Keratinocyte (primary cell): ENCODE data around the gene SPSB2. TPM values are rescaled to one million over a fixed set of nuclear protein-coding genes. Genes with fewer than 3 reads are reported as not detected.

ENCODE experiments used
- DNase-seq: peaks from one replicate; pipeline ENCODE4 v3.0.0-alpha.2; 2011; ENCODE audit warnings: low read depth, missing footprints, low spot score
- FAIRE-seq: peaks from 2 replicates; lab custom pipeline; 2011; peaks lifted over from hg19 to GRCh38; lab: Jason Lieb, UNC
- H2AFZ ChIP-seq: 2 replicates; pipeline ENCODE4 v1.6.0; 2012; ENCODE audit warnings: low read length, control low read depth, inconsistent platforms; ENCODE audit not compliant: control insufficient read depth
- H3K27ac ChIP-seq: 2 replicates; pipeline ENCODE4 v1.5.1; 2011; ENCODE audit warnings: low read length; ENCODE audit not compliant: control insufficient read depth, insufficient read depth
- H3K27me3 ChIP-seq: 3 replicates; pipeline ENCODE4 v1.6.0; 2011; ENCODE audit warnings: low read length; ENCODE audit not compliant: control insufficient read depth, insufficient read depth; ENCODE audit errors: extremely low read depth
- H3K36me3 ChIP-seq, 2 experiments: 2 replicates in 1 of 2; 3 replicates in 1 of 2; pipeline ENCODE4 v1.5.1; 2011; ENCODE audit warnings: low read length in 2 of 2, mild to moderate bottlenecking in 1 of 2; ENCODE audit not compliant: control insufficient read depth in 2 of 2, insufficient read depth in 2 of 2; ENCODE audit errors: extremely low read depth in 1 of 2
- H3K4me1 ChIP-seq: 3 replicates; pipeline ENCODE4 v1.5.1; 2011; ENCODE audit warnings: low read length; ENCODE audit not compliant: control insufficient read depth, insufficient read depth; ENCODE audit errors: extremely low read depth
- H3K4me2 ChIP-seq: 3 replicates; pipeline ENCODE4 v1.6.0; 2011; ENCODE audit warnings: low read depth, low read length; ENCODE audit not compliant: control insufficient read depth, insufficient read depth; ENCODE audit errors: extremely low read depth
- H3K4me3 ChIP-seq, 3 experiments: fragments of 200-600 bp in 1 of 3; sonication (generic) in 1 of 3; 2 replicates in 2 of 3; 3 replicates in 1 of 3; pipeline ENCODE4 v1.5.1; 2011 to 2016; ENCODE audit warnings: low read length in 3 of 3, mild to moderate bottlenecking in 3 of 3, control low read depth in 2 of 3, inconsistent platforms in 1 of 3, low read depth in 1 of 3, mixed read lengths in 1 of 3, mixed run types in 1 of 3, moderate library complexity in 1 of 3; ENCODE audit not compliant: control insufficient read depth in 2 of 3, insufficient read depth in 2 of 3; ENCODE audit errors: extremely low read depth in 1 of 3
- H3K79me2 ChIP-seq: 2 replicates; pipeline ENCODE4 v1.6.0; 2012; ENCODE audit warnings: low read length; ENCODE audit not compliant: control insufficient read depth, insufficient read depth
- H3K9ac ChIP-seq: 3 replicates; pipeline ENCODE4 v1.6.0; 2011; ENCODE audit warnings: low read length; ENCODE audit not compliant: control insufficient read depth, insufficient read depth; ENCODE audit errors: extremely low read depth
- H3K9me1 ChIP-seq: 3 replicates; pipeline ENCODE4 v1.6.0; 2011; ENCODE audit warnings: low read length; ENCODE audit not compliant: control insufficient read depth, insufficient read depth; ENCODE audit errors: extremely low read depth
- H3K9me3 ChIP-seq: 2 replicates; pipeline ENCODE4 v1.5.1; 2012; ENCODE audit warnings: low read depth, low read length; ENCODE audit not compliant: control insufficient read depth
- H4K20me1 ChIP-seq: 3 replicates; pipeline ENCODE4 v1.6.0; 2011; ENCODE audit warnings: low read length; ENCODE audit not compliant: control insufficient read depth, insufficient read depth; ENCODE audit errors: extremely low read depth
- CTCF ChIP-seq, 3 experiments: IDR thresholded peaks in 1 of 3; conservative IDR thresholded peaks in 1 of 3; optimal IDR thresholded peaks in 1 of 3; 2 replicates in 2 of 3; 3 replicates in 1 of 3; pipeline versions ENCODE3 to v1.5.1; 2011; ENCODE audit warnings: low read length in 3 of 3, mild to moderate bottlenecking in 3 of 3, moderate library complexity in 2 of 3, control low read depth in 1 of 3, inconsistent platforms in 1 of 3; ENCODE audit not compliant: insufficient read depth in 2 of 3; ENCODE audit errors: extremely low read depth in 1 of 3
- EZH2 ChIP-seq: IDR thresholded peaks from one replicate; pipeline ENCODE4 v1.6.1; 2012; ENCODE audit warnings: inconsistent platforms, mild to moderate bottlenecking, low read length, moderate library complexity
- dilution Hi-C: fragments of 300-500 bp; cut with MboI; formaldehyde crosslinking; loops from one replicate; pipeline ENCODE4 v1.7.0; 2020; ENCODE audit warnings: low sequenced_read_pairs; ENCODE audit not compliant: extremely low pct_ligation_motif_present
- polyA plus RNA-seq, 5 experiments: library from polyadenylated mRNA; depleted of rRNA in 3 of 5; stranded (reverse) in 3 of 5; stranded (forward) in 1 of 5; unstranded in 1 of 5; fragments of >200 nt; gene quantifications; 1 replicate in 1 of 5; 2 replicates in 3 of 5; 3 replicates in 1 of 5; pipeline versions ENCODE4 v1.2.1 to v1.2.3, GENCODE V29; 2011 to 2012; ENCODE audit warnings: missing spikeins in 2 of 5, low read depth in 1 of 5, low replicate concordance in 1 of 5

The SPSB2 gene
- polyA plus RNA-seq, 1 donor (not counting 4 experiments of a cell fraction or from before 2014, with no cell fraction given) = 4.9 TPM

DNA sequence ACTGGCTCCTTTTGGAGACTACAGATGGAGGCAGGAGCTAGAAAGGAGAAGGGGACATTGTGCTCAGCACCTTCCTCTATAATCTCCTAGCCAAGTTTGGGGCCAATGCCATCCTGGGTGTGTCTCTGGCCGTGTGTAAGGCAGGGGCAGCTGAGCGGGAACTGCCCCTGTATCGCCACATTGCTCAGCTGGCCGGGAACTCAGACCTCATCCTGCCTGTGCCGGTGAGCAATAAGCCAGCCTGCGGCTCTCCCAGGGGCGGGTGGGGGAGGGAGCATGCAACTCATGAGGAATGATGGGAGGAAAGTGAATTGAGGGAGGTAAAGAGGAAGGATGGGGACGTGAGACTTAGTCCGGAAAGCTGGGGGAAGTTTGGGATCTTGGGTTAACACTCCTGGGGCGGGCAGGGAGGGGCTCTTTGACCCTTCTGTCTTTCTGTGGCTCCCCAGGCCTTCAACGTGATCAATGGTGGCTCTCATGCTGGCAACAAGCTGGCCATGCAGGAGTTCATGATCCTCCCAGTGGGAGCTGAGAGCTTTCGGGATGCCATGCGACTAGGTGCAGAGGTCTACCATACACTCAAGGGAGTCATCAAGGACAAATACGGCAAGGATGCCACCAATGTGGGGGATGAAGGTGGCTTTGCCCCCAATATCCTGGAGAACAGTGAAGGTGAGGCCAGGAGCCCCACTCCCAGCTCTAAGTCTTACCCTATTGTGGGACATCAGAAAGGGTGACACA lies 44.6 kb upstream of the SPSB2 start:
- Histone ChIP-seq H3K4me1 (peaks cover 9% of the 10 kb centered on the region), H3K79me2 (no peaks in the 10 kb centered on the region), H3K4me3 (no peak overlapping the region), H3K27ac (no peak overlapping the region), H3K36me3 (no peaks in the 10 kb centered on the region), H4K20me1 (no peaks in the 10 kb centered on the region), H3K4me2 (no peak overlapping the region), H2AFZ (no peak overlapping the region), H3K9me1 (peaks cover 2% of the 10 kb centered on the region), H3K9ac (no peak overlapping the region), H3K27me3 (peaks cover 16% of the 10 kb centered on the region), H3K9me3 (no peaks in the 10 kb centered on the region)
- DNase-seq (no peak), FAIRE-seq (no peak)
- dilution Hi-C loops = no loop called here
- TF ChIP-seq EZH2 = no peak
- no peak for TF ChIP-seq CTCF (optimal IDR thresholded peaks at IDR 0.05 in 1 of 3, IDR thresholded peaks at IDR 0.05 in 1 of 3, conservative IDR thresholded peaks at IDR 0.05 in 1 of 3; ENCODE audit: extremely low read depth in 1 of 3, insufficient read depth in 2 of 3, low read length in 3 of 3)

- Histone ChIP-seq H3K79me2 (no peaks in the 10 kb centered on the region), H3K4me2 (no peak overlapping the region), H3K9me3 (no peaks in the 10 kb centered on the region), H3K9me1 (peaks cover 2% of the 10 kb centered on the region), H2AFZ (no peak overlapping the region), H3K4me3 (no peak overlapping the region), H3K4me1 (peaks cover 9% of the 10 kb centered on the region), H3K9ac (no peak overlapping the region), H4K20me1 (no peaks in the 10 kb centered on the region), H3K27me3 (peaks cover 16% of the 10 kb centered on the region), H3K27ac (no peak overlapping the region), H3K36me3 (no peaks in the 10 kb centered on the region)
- DNase-seq (no peak), FAIRE-seq (no peak)
- TF ChIP-seq CTCF (optimal IDR thresholded peaks at IDR 0.05 in 1 of 3, IDR thresholded peaks at IDR 0.05 in 1 of 3, conservative IDR thresholded peaks at IDR 0.05 in 1 of 3; ENCODE audit: extremely low read depth in 1 of 3, insufficient read depth in 2 of 3, low read length in 3 of 3) = no peak
- no peak for TF ChIP-seq EZH2
- dilution Hi-C loops = no loop called here
Observed at GRCh38 chr12:6916426-6917200, 43.5 kb upstream of the SPSB2 start.
